GM19468 (cell line): ENCODE data around the gene ZBTB32.

Source experiments
- ATAC-seq: cut with Tn5 transposase; IDR thresholded peaks from one replicate; pipeline ENCODE4 v1.9.1; 2021; ENCODE audit warnings: mild to moderate bottlenecking, moderate library complexity, moderate number of reproducible peaks; ENCODE audit not compliant: unreplicated experiment; ENCODE audit errors: extremely low read depth

ZBTB32 gene

GRCh38 chr19:35764432-35765315 lies 60.3 kb downstream of the ZBTB32 start:
- ATAC-seq, result no peak
